HepG2 (cell line): ENCODE data around the gene RBM5.

Experiments
- IRX3 ChIP-seq: sonication (generic); formaldehyde crosslinking; IDR thresholded peaks from 2 replicates; pipeline ENCODE4 v1.8.1; 2023; ENCODE audit warnings: mild to moderate bottlenecking, low read depth, missing genetic modification reagents, borderline replicate concordance
- MED13 ChIP-seq: sonication (generic); formaldehyde crosslinking; IDR thresholded peaks from 2 replicates; pipeline ENCODE4 v1.5.0; 2020; ENCODE audit warnings: missing genetic modification reagents
- MLLT10 ChIP-seq: sonication (generic); formaldehyde crosslinking; IDR thresholded peaks from 2 replicates; pipeline ENCODE4 v1.4.0; 2020; ENCODE audit warnings: missing genetic modification reagents
- POLR2A ChIP-seq, 2 experiments: IDR thresholded peaks; 2 replicates each; pipeline ENCODE4 v1.6.1; 2011; ENCODE audit warnings: low read depth in 2 of 2, low read length in 2 of 2, mild to moderate bottlenecking in 1 of 2, moderate library complexity in 1 of 2; ENCODE audit not compliant: insufficient read depth in 1 of 2
- ZHX1 ChIP-seq: sonication (generic); formaldehyde crosslinking; IDR thresholded peaks from 2 replicates; pipeline ENCODE4 v1.8.1; 2022; ENCODE audit warnings: low read depth, mild to moderate bottlenecking, missing genetic modification reagents
- TF ChIP-seq, protein P1 (sequence below): sonication (generic); formaldehyde crosslinking; IDR thresholded peaks from 2 replicates; pipeline ENCODE4 v1.4.0; 2020; ENCODE audit warnings: missing genetic modification reagents
- TF ChIP-seq, protein P2 (sequence below): sonication (generic); formaldehyde crosslinking; IDR thresholded peaks from 2 replicates; pipeline ENCODE4 v1.5.0; 2020; ENCODE audit warnings: mild to moderate bottlenecking, missing genetic modification reagents, moderate library complexity

DNA sequence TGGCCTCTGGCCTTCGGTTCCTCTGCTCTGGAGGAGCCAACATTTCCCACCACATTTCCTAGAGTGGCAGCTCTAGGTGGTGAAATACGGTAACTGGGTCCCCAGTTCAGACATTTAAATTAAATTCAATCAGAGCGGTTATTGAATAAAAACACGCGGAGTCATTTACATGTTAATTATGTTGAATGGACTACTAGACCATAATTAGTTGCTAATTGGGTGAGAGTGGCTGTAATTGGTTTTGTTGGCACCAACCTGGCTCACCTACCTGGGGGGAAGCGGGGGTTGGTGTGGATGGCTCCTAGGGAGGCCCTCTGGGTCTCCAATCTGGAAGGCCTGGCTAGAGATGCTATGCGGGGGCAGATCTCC is 79.1 kb downstream of the RBM5 start:
- TF ChIP-seq POLR2A (IDR thresholded peaks at IDR 0.05; ENCODE audit: insufficient read depth in 1 of 2, low read depth in 2 of 2, low read length in 2 of 2) (no peak), IRX3 (CRISPR knock-in tag) (no peak), ZHX1 (CRISPR knock-in tag) (no peak), MLLT10 (CRISPR knock-in tag) (no peak), MED13 (CRISPR knock-in tag) (no peak)
- TF ChIP-seq, protein P1, sequence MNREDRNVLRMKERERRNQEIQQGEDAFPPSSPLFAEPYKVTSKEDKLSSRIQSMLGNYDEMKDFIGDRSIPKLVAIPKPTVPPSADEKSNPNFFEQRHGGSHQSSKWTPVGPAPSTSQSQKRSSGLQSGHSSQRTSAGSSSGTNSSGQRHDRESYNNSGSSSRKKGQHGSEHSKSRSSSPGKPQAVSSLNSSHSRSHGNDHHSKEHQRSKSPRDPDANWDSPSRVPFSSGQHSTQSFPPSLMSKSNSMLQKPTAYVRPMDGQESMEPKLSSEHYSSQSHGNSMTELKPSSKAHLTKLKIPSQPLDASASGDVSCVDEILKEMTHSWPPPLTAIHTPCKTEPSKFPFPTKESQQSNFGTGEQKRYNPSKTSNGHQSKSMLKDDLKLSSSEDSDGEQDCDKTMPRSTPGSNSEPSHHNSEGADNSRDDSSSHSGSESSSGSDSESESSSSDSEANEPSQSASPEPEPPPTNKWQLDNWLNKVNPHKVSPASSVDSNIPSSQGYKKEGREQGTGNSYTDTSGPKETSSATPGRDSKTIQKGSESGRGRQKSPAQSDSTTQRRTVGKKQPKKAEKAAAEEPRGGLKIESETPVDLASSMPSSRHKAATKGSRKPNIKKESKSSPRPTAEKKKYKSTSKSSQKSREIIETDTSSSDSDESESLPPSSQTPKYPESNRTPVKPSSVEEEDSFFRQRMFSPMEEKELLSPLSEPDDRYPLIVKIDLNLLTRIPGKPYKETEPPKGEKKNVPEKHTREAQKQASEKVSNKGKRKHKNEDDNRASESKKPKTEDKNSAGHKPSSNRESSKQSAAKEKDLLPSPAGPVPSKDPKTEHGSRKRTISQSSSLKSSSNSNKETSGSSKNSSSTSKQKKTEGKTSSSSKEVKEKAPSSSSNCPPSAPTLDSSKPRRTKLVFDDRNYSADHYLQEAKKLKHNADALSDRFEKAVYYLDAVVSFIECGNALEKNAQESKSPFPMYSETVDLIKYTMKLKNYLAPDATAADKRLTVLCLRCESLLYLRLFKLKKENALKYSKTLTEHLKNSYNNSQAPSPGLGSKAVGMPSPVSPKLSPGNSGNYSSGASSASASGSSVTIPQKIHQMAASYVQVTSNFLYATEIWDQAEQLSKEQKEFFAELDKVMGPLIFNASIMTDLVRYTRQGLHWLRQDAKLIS (CRISPR knock-in tag): no peak
- TF ChIP-seq, protein P2, sequence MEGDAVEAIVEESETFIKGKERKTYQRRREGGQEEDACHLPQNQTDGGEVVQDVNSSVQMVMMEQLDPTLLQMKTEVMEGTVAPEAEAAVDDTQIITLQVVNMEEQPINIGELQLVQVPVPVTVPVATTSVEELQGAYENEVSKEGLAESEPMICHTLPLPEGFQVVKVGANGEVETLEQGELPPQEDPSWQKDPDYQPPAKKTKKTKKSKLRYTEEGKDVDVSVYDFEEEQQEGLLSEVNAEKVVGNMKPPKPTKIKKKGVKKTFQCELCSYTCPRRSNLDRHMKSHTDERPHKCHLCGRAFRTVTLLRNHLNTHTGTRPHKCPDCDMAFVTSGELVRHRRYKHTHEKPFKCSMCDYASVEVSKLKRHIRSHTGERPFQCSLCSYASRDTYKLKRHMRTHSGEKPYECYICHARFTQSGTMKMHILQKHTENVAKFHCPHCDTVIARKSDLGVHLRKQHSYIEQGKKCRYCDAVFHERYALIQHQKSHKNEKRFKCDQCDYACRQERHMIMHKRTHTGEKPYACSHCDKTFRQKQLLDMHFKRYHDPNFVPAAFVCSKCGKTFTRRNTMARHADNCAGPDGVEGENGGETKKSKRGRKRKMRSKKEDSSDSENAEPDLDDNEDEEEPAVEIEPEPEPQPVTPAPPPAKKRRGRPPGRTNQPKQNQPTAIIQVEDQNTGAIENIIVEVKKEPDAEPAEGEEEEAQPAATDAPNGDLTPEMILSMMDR (CRISPR knock-in tag): no peak
